ENCODE results near the gene NELL2.

The NELL2 gene

DNA sequence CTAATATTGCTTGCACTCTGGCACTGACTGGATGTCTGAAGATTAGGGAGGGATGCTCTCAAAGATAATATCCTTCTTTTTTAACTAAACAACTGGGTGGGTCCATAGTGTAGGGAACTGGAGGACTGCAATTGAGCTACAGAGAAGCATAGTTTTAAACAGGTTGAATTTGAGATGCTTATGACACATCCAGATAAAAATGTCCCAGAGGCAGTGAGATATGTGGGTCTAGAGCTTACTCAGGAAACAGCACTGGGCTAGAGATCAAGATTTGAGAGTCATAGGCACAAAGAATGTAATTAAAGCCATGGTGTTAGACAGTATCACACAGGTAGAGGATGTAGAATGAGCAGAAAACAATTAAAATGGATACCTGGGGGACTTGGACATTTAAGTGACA is 198.4 kb downstream of the NELL2 start:
- no peak for DNase-seq

DNA sequence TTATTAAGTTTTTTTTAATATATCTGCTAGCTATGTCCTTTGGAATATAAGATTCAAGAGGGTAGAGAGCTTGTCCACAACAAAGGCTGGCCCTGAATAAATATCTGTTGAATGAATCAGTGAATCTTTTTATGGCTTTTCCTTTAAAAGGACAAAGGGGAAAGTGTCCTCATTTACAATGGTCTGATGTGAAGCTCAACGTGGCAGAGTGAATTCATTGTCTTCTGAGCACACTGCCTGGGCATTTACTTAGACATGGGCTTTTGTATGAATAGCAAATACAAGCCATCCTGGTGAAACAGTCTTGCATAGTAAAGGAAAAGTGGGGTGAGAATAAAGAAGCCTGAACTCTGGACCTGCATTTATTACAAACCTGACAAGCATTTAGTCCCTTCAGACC is 201.2 kb downstream of the NELL2 start:
- DNase-seq = no peak

DNA sequence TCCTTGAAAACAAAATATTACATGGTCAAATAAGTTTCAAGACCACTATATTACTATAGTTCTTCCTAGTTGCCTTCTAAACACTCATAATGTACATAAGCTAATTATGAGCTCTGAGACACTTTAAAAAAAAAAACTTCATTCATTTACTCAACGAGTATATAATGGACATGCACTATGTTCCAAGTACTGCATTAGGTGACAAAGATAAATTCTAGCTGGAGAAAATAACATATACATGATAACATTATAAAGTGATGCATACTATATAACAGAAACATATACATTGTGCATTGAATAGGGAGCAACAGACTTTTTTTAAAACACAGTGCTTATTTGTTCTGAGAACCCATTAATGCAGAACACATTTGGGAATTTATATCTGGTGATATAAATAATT is 202.3 kb downstream of the NELL2 start:
- no peak for DNase-seq

DNA sequence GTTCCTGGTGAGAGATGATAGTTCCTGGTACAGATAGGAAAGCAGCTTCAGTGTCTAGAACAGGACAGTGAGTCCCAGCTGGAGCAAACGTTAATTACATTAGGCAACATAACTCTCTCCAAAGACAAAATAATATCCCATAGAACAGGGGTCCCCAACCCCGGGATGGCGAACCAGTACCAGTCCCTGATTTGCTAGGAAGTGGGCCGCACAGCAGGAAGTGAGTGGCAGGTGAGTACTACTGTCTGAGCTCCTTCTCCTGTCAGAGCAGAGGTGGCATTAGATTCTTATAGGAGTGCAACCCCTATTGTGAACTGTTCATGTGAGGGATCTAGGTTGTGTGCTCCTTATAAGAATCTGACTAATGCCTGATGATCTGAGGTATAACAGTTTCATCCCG is 204.1 kb downstream of the NELL2 start:
- DNase-seq = no peak

- DNase-seq = no peak
Observed at GRCh38 chr12:44668443-44668842, 207.7 kb downstream of the NELL2 start.

- DNase-seq = no peak
Observed at GRCh38 chr12:44667461-44667860, 208.7 kb downstream of the NELL2 start.

- DNase-seq = no peak
Observed at GRCh38 chr12:44663291-44663690, 212.8 kb downstream of the NELL2 start.

- no peak for DNase-seq
Observed at GRCh38 chr12:44655846-44656245, 220.3 kb downstream of the NELL2 start.

DNA sequence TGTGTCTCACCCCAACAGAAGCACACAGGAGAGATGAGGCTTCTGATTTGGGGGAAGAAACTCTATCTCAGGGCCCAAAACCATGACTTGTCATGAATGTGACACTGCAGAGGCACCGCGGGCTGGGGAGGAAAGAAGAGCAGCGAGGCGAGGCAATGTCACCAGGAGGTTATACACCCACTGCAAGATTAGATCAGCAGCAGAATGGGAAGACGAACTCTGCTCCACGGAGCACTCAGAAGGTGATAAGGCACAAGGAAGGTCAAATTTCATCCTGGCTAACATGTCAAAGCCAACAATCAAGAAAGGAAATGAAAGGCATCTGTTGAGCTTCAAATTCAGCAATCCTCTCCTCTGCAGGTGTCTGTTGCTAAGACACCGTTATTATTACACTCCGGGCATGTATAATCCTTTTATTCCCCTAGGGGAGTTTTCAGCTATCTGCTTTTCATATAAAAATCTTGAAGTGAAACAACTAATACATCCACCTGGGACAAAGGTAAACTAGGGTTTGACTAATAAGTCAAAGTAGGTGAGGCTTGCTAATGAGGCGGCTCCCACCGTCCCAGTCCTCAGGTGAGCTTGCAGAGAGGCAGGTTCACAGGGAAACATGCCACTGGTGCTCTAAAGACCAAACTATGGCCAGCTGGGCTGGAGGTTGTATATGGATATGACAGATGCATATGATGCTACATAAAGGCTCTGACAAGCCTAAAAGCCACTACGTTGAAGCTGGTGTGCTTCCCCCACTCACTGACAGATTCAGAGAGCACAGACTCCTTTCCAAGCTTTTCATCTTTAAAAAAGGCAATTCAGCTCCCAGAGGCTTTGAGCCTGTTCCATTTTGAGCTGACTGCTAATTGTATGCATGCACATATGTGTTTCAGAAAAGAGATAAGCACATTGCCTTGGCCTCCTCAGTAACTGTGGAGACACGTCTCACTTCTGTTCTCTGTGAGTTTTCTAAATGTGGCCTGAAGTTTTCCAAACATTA is 221.2 kb downstream of the NELL2 start:
- no peak for DNase-seq

- no peak for DNase-seq
Observed at GRCh38 chr12:44653861-44654527, 222.1 kb downstream of the NELL2 start.

GRCh38 chr12:44649693-44650092 is 226.4 kb downstream of the NELL2 start:
- no peak for DNase-seq

- DNase-seq = no peak
Observed at GRCh38 chr12:44647917-44648690, 228.0 kb downstream of the NELL2 start.

DNA sequence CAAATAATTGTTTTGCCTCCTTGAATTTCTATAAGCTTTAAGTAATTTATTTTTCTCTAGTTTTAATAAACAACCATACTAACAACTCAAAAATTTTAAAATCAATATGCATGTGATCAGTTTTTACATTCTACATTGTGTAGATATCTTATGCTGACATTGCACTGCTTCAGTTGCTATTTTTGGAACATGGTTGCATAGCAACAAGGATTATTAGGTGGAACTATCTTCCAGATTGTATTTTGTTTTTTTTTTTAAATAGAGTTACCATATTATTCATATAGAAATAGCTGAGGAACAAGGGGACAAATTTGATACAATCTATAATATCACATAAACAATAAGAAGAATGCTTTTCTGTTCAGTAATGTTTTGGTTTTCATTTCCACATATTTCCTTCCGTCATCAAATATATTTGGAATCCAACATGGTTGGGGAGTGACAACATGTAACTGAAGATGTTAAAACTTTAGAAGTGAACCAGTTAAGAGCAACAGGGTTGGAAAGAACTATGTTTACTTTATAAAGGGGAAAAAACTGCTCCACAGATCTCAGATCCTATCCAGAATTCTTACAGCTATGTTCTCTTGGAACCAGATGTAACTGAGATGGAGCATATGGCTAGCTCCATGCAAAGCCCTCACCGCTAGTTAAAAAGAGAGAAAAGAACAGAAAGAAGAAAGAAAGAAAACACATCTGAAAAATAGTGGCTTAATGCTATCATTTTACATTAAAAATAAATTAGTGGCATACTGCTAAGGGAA is 235.5 kb downstream of the NELL2 start:
- DNase-seq = no peak

DNA sequence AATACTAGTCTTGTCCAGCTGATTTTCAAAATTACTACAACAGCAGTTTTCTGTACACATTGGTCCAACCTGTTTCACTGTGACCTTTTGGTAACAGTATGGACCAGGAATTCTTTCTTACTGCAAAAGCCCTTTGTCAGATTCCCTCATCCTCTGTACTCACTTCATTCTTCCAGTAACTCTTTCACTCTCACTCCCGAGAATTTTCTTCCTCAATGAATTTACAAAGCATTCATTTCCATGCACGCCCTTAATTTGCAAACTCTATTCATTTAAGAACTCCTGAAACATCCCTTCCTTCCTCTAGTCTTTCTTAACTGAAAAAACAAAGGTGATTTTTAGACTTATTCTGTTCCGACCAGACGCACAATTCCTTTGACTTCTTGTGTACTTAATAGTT is 238.2 kb downstream of the NELL2 start:
- DNase-seq = no peak

DNA sequence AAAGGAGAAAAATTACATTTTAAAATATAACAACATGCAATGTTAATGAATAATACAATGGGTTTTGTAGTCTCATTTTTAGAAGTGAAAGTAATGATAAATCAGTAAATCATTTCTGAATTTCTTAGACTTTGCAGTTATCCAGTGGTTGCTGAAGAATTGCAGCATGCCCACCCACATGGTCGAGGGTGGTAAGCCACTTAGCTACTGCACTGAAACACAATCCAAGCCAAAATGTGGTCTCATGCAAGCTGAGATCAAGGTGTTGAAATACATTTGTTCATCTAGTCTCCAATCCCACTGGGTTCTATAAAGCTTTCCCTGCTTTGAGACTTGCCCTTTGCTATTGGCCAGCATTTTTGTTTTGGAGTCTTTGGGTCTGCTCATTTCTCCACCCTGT is 247.9 kb downstream of the NELL2 start:
- no peak for DNase-seq

DNA sequence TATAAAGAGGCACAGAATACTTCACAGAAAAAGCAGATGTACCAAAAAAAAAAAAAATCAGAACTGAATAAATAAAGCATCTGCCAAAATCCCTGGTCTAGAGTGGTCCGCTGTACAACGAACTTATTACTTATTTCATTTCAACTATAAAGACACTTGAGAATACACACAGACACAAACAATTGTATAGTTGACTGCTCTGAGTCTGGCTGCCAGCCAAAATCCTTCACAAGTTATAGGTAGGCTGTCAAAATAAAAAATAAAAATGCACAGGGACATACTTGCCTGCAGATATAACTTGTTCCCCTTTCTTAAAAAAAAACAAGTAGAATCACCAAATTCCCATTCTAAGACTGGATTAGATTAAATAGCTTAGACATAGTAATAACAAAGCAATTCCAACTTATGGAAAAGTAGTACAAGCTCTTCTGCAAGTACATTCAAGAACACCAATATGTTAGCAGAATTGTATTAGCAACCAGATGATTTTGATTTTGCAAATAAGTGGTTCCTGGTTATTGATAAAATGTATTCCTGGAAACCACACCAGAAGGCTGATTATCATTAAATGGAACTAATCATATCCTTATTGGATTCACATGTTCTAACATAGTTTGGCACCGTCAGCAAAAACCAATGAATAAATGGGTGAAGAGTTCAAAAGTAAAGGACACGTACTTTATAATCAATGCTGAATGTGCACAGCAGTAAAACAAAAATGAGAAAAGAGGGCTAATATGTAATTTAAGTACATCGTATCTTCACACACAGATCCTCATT is 248.5 kb downstream of the NELL2 start:
- no peak for DNase-seq

GRCh38 chr12:44626883-44627282 is 249.2 kb downstream of the NELL2 start:
- no peak for DNase-seq

DNA sequence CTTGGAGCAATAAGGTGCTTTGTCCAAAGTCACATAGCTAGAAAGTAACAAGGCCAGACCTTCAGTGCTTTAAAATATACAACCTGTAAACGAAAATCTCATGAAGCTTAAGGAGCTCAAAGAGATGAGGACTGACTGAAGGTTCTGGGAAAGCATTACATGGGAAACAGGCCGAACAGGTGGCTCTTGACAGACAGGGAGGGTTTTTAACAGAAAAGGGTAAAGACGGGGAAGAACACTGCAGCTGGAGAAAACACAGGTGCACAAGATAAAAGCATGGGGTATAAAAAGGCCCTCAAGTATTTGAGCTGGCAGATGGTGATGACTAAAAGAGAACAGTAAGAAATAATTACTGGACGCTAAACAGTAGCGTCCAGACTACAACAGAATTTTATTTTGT is 257.2 kb downstream of the NELL2 start:
- DNase-seq = no peak

DNA sequence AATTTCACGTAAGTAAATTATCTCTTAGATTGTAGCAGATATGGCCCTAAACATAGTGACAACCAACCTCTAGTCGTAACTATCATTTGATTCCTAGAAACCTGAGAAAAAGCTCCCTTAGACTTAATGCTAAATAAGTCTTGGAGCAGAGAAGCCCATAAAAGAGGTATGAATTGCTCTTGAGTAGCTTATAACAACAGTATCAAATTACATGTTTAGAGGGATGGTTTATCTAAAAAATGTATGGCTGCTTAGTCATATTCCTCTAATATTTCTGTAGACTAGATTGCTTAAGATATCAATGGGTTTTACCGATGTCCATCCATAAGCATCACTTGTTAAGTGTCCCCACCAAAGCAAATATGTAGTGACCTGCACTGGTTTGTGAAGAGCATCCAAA is 259.7 kb downstream of the NELL2 start:
- DNase-seq = no peak

DNA sequence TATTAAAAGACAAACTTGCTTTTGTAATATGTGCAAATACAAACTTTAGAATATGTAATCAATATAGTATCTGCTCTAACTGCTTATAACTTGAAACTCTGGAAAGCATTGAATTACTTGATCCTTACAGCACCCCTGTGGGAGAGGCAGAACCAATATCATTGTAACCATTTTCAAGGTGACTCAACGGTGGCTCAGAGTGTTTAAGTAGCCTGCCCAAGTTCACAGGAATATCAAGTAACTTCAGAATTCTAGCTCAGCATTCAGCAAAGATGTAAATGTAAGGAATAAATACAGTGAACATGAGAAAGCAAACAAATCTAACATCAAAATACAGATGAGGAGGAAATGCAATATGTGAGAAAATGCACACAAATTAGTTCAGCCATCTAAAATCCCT is 264.6 kb downstream of the NELL2 start:
- no peak for DNase-seq

DNA sequence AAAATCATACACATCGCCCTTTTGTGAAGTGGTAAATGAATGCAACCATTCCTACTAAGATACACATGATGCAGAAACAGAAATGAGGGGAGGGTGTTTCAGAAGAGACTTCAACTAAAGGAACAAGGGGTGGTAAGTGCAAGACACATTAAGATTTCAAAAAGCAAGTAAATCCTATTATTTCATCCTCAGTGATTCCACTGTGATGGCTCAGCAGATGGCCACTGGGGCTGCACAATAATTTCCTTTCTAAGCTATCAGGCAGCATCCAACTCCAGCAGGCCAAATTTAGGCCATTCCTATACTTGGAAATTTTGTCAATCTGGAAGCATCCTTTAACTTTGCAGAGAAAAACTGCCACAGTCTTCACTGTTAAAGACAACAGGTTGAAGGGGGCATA is 272.4 kb downstream of the NELL2 start:
- DNase-seq = no peak

DNA sequence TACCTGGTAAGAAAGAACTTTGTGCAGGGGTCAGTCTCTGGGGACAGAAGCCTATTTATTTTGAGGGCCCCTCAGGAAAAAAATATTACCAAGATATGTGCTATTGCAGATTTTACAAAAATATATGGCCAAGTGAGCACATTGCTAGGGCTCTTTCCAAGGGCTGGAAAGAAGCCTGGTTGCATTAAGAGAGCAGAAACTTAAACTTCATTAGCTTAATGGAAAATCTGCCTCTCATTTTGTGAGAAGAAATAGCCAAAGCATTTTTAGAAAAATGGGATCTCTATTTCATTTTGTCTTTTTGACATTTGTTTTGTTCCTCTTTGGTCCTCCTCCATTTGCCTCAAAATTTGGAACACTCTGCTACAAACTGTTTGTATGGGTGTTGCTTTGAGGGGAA is 283.5 kb downstream of the NELL2 start:
- no peak for DNase-seq
